Tongue (tissue), 2 donors: ENCODE measurements around the gene PCF11. TPM values are rescaled to one million over a fixed set of nuclear protein-coding genes. Genes with fewer than 3 reads are reported as not detected.

ENCODE experiments used
- DNase-seq: peaks from one replicate; pipeline ENCODE4 v3.0.0-alpha.2; 2015
- total RNA-seq: library from RNA; depleted of rRNA; stranded (reverse); fragments of >200 nt; gene quantifications from one replicate; pipeline ENCODE4 v1.2.3, GENCODE V29; 2014

Gene PCF11
- total RNA-seq, 1 donor from 2014 or later: 64.2 TPM

GRCh38 chr11:83152264-83152663, 4.7 kb upstream of the PCF11 start:
- DNase-seq: no peak

- no peak for DNase-seq
Observed at GRCh38 chr11:83153764-83154163, 3.2 kb upstream of the PCF11 start.

- peak; percentile 100 for DNase-seq
Observed at GRCh38 chr11:83156144-83156995, 561 bp upstream of the PCF11 start.

GRCh38 chr11:83157594-83158356, 844 bp downstream of the PCF11 start:
- DNase-seq: peak; percentile 88

DNA sequence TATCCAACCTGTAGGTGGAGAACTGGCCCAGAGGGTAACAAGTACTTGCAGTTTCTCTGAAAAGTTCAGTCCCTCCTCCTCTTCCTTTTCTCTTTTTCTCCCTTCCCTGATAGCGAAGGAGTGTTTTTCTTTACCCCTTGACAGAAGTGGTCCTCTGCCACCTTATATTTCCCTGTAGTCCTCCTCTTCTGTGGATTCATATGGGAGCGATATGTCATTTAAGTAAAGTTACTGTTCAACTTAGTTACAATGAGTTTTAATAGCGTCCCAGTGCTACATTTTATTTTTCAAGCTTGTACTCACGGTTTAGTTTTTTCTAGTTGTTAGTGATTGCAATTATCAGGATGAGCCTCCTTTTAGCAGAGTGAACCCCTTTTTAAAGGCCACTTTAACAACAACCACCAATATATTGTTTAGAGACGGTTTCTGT, 1.4 kb downstream of the PCF11 start:
- DNase-seq: no peak

GRCh38 chr11:83158965-83159901, 2.3 kb downstream of the PCF11 start:
- no peak for DNase-seq

- DNase-seq: peak; percentile 42
Observed at GRCh38 chr11:83159902-83160865, 3.3 kb downstream of the PCF11 start.

DNA sequence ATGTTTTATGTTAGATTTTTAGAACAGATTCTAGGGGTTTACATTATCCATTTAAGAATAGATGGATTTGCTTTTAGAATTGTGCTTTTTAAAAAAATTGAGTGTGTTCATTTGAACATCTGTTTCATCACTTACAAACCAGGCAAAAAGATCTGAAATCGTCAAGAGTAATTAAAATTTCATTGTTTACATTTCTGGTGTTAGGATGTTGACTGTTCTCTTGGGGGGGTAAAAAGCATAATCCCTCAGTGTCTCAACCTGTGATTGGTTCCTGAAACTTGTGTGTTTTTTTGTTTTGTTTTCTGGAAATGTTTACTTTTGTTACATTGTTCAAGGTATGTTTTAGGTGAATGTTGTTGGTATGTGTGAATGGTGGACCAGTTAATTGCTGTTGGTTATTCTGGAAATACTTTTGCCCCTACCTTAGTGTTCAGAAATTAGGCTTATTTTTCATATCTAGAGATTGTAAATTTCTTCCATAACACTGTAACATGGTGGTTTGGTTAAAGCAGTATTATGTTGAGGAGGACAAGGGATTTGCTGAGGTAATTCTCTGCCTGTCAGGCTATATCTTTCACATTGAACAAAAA, 4.8 kb downstream of the PCF11 start:
- DNase-seq: no peak

GRCh38 chr11:83162377-83162776, 5.4 kb downstream of the PCF11 start:
- DNase-seq: no peak

DNA sequence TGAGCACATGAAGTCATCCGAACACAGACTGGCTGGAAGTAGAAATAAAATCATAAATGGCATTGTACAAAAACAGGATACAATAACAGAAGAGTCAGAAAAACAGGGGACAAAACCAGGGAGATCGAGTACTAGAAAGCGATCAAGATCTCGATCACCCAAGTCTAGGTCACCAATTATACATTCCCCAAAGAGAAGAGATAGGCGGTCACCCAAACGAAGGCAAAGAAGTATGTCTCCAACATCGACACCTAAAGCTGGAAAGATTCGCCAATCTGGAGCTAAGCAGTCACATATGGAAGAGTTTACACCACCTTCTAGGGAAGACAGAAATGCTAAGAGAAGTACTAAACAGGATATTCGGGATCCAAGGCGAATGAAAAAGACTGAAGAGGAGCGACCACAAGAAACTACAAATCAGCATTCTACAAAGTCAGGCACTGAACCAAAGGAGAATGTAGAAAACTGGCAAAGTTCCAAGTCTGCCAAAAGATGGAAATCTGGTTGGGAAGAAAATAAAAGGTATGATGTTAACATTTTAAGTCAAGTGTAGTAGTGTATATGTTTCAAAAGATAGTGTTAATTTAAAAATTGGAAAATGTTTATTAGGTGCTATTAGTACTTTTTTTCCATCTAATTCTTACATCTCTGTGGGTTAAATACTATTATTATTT, 9.4 kb downstream of the PCF11 start:
- no peak for DNase-seq

- no peak for DNase-seq
Observed at GRCh38 chr11:83168756-83169155, 11.8 kb downstream of the PCF11 start.

GRCh38 chr11:83170865-83171264, 13.9 kb downstream of the PCF11 start:
- DNase-seq: no peak

DNA sequence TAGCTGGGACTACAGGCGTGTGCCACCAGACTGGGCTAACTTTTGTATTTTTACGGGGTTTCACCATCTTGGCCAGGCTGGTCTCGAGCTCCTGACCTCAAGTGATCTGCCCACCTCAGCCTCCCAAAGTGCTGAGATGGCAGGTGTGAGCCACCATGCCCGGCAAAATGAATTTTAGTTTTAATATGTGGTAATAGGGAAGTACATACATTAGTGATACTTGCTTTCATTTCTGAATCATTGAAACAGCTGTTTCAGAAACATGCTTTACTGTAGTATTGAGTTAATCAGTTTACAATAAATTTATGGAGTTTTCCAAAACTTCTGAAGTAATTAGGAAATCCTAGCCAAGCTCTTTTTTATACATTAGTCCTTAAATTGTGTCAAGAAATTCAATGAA, 15.6 kb downstream of the PCF11 start:
- DNase-seq: no peak

- no peak for DNase-seq
Observed at GRCh38 chr11:83174008-83174407, 17.1 kb downstream of the PCF11 start.

GRCh38 chr11:83175815-83176214, 18.9 kb downstream of the PCF11 start:
- DNase-seq: no peak

GRCh38 chr11:83181815-83182214, 24.9 kb downstream of the PCF11 start:
- no peak for DNase-seq

- no peak for DNase-seq
Observed at GRCh38 chr11:83185767-83186166, 28.8 kb downstream of the PCF11 start.

DNA sequence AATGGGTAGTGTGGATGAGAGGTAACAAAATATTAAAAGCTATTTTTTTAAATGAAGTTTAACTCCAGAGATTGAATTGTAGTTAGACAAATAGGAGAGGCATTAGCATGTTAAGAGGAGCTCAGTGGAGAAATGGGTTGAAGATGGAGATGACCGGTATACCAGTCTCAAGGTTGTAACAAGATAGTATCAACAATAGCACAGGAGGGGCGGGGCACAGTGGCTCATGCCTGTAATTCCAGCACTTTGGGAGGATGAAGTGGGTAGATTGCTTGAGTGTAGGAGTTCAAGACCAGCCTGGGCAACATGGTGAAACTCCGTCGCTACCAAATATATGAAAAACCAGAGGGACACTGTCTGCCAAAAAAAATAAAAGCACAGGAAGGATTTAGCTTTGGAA, 30.5 kb downstream of the PCF11 start:
- no peak for DNase-seq

GRCh38 chr11:83191491-83191890, 34.6 kb downstream of the PCF11 start:
- DNase-seq: no peak

DNA sequence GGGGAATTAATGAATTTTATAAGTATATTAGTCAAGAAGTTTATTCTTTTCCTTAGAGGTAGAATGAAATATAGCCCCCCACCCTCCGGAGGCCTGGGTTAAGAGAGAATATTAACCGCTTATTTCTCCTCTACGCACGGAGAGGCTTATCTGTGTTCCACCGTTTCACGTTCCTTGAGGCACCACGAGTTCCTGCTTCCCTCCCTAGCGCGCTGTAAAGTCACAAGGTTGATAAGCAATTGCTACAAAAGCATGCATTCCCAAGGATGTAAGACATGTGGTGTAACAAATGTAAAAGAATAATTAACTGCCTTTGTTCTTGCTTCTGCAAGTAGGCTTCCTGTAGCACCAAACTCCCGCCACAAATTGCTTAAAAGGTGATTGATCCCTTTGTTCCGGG, 35.1 kb downstream of the PCF11 start:
- no peak for DNase-seq
